ACHN (cell line): ENCODE measurements around the gene ZNF202.

ENCODE experiments used
- DNase-seq: peaks from one replicate; pipeline ENCODE4 v3.0.0-alpha.2; 2015
- in situ Hi-C: cut with HindIII; loops from 2 replicates; pipeline ENCODE4 v1.10.0; 2017; ENCODE audit warnings: low sequenced_read_pairs, low pct_ligation_motif_present, low pct_unique_long_range_greater_than_20kb

Gene ZNF202

GRCh38 chr11:123696183-123696582, 45.3 kb downstream of the ZNF202 start:
- in situ Hi-C loops, result no loop called here
- no peak for DNase-seq

- no peak for DNase-seq
- in situ Hi-C loops, result no loop called here
Measured at GRCh38 chr11:123695231-123695630, 46.2 kb downstream of the ZNF202 start.

- in situ Hi-C loops, result no loop called here
- no peak for DNase-seq
Measured at GRCh38 chr11:123694551-123694950, 46.9 kb downstream of the ZNF202 start.

GRCh38 chr11:123692961-123693360, 48.5 kb downstream of the ZNF202 start:
- in situ Hi-C loops, result no loop called here
- no peak for DNase-seq

GRCh38 chr11:123690485-123690884, 51.0 kb downstream of the ZNF202 start:
- in situ Hi-C loops, result no loop called here
- DNase-seq, result no peak

GRCh38 chr11:123684601-123685000, 56.9 kb downstream of the ZNF202 start:
- in situ Hi-C loops, result no loop called here
- no peak for DNase-seq

GRCh38 chr11:123683428-123684170, 57.9 kb downstream of the ZNF202 start:
- DNase-seq, result no peak
- in situ Hi-C loops, result no loop called here

- no peak for DNase-seq
- in situ Hi-C loops, result no loop called here
Measured at GRCh38 chr11:123682696-123683410, 58.6 kb downstream of the ZNF202 start.

GRCh38 chr11:123681030-123681429, 60.4 kb downstream of the ZNF202 start:
- no peak for DNase-seq
- in situ Hi-C loops, result no loop called here

- in situ Hi-C loops, result no loop called here
- DNase-seq, result no peak
Measured at GRCh38 chr11:123678246-123678645, 63.2 kb downstream of the ZNF202 start.

- DNase-seq, result no peak
- in situ Hi-C loops, result no loop called here
Measured at GRCh38 chr11:123677510-123677909, 64.0 kb downstream of the ZNF202 start.

GRCh38 chr11:123674297-123674696, 67.2 kb downstream of the ZNF202 start:
- in situ Hi-C loops, result no loop called here
- no peak for DNase-seq
